Stimulated activated CD4-positive, alpha-beta T cell treated with anti-CD3 and anti-CD28 coated beads, Interleukin-12 subunit alpha, Interleukin-12 subunit beta, amount 100 ng/mL, for 24 hours (primary cell): ENCODE results near the gene DNMT3L.
"Not testable (repeated sequence)": the region's sequence is repeated elsewhere in the genome, so short reads cannot be mapped to it uniquely, and the experiment has no call there.

Source experiments
- DNase-seq, 2 experiments: peaks; one replicate each; pipeline ENCODE4 v3.0.0-alpha.2; 2020; ENCODE audit warnings: low read depth in 2 of 2

Gene DNMT3L

DNA sequence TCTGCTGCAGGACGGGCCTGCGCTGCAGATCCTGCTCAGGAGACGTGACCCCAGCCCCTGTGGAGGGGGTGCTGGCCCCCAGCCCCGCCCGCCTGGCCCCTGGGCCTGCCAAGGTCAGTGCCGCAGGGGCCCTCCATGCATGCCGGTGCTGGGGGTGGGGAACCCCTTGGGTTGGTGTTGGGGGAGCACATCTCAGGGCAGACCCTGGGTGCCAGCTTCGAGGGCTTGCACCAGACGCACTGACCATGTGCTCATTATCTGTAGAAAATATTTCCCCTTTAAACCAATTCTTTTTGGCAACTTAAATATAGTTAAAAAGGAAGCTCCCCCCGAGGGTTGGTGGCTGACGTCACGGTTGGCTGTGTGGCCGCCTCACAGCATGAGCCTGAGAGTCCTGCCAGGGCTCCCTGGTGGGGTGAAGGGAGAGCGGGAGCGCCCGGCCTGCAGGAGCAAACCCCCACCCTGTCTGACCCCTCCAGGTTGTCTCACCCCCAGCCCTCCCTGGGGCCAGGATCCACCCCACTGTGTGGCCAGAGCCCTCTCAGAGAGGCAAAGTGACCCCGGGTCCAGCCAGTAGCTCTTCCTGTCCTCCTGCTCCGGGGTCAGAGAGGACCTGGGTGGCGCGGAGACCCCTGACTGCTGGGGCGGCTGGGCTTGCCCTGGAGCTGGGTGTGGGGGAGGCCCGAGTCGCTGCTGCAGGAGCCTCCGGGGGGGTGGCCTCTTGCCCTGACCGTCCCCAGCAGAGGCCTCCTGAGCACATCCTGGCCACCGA is 32.9 kb upstream of the DNMT3L start:
- DNase-seq = no peak

DNA sequence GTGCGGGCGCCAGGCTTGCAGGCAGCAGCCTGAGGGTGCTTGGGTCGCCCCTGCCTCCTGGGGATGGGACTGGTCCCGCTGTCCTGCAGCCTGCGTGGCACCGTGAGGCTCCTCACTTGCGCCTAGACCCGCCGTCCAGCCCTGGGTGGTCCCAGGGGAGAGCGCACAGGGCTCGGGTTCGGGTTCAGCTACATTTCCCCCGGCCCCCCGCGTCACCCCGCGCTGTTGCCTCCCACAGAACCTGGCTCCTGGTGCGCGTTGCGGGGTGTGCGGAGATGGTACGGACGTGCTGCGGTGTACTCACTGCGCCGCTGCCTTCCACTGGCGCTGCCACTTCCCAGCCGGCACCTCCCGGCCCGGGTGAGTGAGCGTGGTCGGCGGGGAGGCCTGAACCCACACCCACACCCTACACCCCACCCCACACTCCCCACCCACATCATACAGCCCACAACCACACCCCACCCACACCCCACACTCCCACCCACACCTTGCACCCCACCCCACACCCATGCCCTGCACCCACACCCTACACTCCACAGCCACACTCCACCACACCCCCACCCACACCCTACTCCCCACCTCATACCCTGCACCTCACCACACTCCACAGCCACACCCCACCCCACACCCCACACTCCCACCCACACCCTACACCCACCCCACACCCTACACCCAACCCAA is 32.0 kb upstream of the DNMT3L start:
- DNase-seq = no peak

DNA sequence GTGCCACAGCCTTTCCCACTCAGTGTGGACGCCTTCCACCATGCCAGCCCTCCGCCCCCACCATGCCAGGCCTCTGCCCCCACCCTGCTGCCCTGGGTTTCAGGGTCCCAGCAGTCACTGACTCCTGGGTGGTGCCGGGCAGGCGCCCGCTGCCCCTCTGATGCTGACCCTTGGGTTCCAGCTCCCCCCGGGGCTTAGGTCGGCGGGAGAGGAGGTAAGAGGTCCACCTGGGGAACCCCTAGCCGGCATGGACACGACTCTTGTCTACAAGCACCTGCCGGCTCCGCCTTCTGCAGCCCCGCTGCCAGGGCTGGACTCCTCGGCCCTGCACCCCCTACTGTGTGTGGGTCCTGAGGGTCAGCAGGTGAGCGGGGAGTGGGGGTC is 31.1 kb upstream of the DNMT3L start:
- DNase-seq = no peak

DNA sequence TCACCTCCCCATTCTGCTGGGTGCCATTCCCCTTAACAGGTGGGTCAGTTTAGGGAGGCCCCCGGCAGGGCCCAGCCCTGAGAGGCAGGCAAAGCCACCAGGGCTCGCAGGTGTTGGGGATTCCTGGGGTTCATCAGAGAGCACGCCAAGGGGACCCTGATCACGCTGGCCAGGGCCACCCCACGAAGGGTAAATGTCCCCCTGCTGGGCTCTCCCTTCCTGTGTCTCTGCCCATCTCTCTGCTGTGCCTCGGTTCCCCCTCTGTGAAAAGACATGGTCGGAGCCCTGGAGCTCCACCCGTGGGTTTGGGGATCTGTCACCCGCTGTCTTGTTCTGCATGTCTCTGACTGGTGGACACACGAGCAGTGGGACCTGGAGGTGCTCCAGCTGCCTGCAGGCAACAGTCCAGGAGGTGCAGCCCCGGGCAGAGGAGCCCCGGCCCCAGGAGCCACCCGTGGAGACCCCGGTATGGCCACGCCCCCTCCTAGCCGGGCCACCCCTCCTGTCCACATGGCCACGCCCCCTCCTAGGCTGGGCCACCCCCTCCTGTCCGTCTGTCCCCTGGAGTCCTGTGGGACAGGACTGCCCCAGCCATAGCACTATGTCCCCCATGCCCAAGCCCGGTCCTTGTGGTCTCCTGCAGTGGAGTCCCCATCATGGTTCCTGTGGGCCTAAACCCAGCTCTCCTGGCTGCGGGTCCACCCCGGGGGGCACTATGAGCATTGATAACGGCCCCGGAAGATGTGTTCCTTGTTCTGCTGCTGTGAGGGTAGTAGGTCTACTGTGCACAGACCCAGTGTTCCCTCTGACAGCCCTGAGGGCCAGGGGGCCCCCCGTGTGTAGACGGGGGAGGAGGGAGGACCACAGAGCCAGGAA is 30.5 kb upstream of the DNMT3L start:
- no peak for DNase-seq

DNA sequence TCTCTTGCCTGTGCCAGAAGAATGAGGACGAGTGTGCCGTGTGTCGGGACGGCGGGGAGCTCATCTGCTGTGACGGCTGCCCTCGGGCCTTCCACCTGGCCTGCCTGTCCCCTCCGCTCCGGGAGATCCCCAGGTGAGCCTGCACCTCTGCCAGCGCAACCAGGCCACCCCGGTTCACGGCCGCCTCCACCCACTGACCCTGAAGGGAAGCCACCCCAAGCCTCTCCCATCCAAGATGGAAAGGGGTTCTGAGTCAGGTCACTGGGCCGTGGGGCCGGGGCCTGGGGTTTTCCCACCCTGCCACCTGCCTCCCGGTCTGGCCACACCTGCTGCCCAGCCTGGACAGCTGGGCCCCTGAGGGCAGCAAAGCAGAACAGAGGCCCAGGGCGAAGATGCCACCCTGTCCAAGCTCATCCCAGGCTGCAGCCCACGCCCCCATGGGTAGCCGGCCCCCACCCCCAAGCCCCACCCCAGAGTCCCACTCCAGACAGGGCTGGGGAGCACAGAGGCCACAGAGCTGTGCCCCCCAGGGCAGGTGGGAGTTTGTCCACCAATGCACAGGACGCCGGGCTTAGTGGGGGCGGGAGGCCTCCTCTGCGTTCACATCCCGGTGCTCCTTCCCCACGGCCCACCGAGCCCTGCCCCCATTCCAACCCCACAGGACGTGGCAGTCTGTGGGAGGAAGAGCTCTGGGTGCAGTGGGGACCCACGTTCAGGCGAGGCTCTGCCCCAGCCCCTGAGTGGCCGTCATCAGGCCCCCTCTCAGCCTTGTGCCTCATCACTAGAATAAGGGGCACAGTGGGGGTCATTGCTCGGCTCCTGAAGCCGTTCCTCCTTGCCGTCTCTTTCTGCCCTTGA is 29.6 kb upstream of the DNMT3L start:
- no peak for DNase-seq

DNA sequence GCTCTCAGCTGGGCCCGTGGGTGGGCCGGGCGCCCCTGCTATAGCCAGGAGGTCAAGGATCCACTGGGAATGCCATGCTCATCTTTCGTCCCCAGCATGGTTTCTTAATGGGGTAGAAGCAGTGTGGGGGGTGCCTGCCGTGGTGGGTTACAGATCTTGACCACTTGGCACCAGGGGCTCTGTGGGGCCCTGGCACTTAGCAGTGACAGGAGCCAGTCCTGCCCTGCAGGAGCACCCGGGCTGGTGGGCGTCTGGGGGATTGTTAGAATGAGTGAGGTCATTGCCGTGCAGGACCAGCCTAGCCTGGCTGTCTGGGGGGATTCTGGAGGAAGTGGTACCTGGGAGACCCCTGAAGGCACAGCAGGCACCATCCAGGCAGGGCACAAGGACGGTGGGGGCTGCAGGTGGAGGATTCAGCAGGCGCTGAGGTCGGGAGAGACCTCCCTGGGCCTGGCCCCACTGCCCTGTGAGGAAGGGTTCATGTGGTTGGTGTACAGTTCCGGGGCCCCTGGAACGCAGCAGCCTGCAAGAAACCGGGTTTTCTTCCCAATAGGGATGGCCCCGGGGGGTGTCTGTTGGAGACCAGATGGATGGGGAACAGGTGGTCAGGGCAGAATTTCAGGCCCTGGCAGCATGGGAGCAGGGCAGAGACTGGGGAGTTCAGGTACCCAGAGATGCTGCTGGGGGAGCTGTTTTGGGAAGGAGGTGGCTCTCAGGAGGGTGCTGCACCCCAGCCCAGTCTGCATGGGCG is 28.8 kb upstream of the DNMT3L start:
- DNase-seq = no peak

DNA sequence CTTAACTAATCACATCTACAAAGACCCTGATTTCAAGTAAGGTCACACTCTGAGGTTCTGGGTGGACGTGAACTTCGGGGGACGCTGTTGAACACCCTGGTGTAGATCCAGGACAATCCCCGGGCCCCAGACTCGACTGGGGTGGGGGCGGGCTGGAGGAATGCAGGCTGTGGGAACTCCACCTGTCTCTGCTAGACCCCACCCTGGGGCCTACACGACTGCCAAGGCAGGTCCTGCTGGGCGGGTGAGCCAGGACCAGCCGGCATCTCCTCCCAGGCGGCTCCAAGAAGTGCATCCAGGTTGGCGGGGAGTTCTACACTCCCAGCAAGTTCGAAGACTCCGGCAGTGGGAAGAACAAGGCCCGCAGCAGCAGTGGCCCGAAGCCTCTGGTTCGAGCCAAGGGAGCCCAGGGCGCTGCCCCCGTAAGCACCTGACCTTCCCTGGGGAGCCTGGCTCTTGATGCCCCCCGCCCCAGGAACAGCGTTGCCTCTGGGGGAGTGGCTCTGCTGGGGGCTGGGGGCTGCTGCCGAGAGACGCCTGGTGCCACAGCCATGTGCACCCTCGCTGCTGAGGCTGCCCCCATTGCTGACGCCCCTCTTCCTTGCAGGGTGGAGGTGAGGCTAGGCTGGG is 27.8 kb upstream of the DNMT3L start:
- no peak for DNase-seq

DNA sequence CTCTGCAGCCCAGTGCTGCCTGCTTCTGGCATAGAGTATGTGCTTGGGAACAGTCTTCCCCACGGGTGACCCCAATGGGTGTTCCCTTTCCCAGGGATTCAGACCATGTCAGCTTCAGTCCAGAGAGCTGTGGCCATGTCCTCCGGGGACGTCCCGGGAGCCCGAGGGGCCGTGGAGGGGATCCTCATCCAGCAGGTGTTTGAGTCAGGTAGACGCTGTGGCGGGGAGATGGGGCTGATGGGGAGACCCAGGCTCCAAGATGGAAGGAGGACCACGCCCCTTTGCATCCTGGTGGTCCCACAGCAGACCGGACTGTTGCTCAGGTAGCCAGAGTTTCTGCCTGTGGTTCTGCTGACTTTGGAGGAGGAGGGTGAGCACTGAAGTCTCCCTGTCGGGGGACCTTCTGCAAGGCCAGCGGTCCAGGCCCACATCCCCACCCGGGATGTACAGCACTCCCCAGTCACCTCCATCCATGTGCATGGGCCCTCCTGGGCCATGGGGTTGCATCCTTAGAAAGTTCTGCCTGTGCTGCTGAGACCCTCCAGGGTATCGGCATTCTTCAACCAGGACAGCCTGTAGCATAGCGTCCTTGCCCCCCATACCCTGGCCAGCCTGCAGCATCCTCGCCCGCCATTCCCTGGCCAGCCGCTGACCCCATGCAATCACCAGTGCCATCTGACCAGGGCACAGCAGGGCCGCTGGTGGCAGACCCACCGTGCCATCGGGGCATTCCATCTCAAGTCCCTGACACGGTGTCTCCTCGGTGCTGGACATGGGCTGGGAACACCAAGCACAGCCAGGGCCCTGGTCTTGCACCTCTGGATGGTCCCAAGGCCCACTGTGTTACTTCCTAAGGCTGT is 26.8 kb upstream of the DNMT3L start:
- no peak for DNase-seq

DNA sequence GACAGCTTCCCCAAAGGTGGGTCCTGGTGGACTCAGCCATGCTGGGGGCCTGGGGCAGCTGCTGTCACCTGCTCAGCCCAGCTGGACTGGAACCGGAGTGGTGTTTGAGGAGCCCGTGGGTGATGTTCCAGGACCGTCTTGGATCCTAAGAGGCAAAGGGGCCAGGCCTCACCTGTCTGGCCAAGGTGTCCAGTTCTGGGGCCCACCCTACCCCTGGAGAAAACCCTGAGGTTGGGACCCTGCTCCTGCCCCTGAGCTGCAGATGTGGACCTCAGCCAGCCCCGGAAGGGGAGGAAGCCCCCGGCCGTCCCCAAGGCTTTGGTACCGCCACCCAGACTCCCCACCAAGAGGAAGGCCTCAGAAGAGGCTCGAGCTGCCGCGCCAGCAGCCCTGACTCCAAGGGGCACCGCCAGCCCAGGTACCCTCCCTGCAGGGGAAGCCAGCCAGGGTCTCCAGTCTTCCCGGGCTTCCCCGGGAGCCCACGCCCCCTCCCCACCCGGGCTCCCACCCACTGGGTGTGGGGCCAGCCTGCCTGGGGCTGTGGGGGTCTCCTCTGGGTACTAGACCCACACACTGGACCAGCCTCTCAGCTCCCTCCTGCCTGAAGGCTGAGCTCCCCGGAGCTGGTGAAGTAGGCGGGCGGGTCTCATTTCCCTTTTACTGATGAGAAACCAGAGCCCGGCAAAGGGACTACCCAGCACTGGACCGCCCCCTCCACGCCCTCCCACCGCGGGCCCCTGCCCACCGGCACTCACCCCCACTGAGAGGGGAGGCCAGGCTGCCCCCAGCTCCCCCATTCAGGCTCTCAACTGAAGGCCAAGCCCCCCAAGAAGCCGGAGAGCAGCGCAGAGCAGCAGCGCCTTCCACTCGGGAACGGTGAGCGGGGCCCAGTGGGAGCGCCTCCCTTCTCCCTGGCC is 25.3 kb upstream of the DNMT3L start:
- no peak for DNase-seq

DNA sequence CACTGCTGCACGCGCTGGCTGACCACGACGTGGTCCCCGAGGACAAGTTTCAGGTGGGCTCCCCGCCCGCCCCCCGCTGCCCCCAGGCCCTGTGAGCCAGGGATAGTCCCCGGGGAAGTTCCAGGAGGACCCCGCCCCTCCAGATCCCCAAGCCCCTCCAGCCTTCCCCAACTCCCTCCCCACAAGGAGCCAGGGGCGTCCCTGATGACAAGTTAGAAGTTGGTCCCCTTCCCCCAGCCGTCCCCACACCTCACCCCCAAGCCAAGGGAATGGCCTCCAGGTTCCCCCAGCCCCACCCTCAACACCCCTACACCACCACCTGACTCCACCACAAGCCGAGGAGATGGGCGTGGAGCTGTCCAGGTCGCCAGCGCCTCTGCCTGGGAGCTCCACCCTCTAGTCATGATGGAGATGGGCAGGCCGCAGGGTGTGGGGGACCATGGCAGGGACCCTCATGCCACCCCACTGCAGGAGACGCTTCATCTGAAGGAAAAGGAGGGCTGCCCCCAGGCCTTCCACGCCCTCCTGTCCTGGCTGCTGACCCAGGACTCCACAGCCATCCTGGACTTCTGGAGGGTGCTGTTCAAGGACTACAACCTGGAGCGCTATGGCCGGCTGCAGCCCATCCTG is 24.5 kb upstream of the DNMT3L start:
- no peak for DNase-seq

DNA sequence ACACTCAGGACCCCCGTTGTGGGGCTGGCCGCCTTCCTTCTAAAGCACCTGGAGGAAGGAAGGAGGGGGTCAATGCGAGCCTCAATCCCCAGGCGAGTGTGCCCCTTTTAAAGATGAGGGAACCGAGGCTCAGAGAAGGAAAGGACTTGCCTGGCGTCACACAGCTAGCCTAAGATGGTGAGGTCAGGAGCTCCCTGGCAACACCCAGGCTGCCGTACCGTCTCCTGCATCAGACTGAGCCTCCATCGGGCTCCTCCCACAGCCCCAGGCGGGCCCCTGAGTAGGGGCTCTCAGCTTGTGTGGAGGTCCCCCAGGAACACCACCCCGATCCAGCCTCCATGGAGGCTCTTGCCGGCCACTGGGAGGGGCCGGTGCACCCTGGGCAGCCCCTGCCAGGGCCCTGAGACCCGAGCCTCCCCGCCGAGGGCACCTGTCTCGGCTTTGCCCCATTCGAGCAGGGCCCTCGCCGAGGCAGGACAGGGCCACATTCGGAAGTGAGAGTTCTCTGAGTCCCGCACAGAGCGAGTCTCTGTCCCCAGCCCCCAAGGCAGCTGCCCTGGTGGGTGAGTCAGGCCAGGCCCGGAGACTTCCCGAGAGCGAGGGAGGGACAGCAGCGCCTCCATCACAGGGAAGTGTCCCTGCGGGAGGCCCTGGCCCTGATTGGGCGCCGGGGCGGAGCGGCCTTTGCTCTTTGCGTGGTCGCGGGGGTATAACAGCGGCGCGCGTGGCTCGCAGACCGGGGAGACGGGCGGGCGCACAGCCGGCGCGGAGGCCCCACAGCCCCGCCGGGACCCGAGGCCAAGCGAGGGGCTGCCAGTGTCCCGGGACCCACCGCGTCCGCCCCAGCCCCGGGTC is 23.7 kb upstream of the DNMT3L start, which contains the start of gene AIRE:
AIRE (plus strand) TSS at position 739 of the 855 bp plus-strand sequence. CDS start 131 bp downstream, outside the sequence.
- no peak for DNase-seq

DNA sequence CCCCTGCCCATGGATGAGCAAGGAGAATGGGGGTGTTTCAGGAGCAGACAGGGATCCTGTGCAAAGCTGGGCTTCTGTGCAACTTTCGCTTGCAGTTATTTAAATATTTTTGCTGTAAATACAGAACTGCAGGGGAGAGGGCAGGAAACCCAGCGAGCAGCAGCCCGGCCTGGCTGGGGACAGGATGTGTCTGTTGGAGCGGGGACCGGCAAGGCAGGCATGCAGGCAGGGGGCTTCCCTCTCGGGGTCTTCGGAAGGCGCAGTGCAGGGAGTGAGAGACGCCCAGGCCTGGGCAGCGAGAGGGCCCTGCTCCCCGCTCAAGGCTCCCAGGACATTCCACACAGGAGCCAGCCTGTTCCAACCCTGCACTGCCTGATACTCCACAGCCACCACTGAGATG is 22.3 kb upstream of the DNMT3L start:
- no peak for DNase-seq

DNA sequence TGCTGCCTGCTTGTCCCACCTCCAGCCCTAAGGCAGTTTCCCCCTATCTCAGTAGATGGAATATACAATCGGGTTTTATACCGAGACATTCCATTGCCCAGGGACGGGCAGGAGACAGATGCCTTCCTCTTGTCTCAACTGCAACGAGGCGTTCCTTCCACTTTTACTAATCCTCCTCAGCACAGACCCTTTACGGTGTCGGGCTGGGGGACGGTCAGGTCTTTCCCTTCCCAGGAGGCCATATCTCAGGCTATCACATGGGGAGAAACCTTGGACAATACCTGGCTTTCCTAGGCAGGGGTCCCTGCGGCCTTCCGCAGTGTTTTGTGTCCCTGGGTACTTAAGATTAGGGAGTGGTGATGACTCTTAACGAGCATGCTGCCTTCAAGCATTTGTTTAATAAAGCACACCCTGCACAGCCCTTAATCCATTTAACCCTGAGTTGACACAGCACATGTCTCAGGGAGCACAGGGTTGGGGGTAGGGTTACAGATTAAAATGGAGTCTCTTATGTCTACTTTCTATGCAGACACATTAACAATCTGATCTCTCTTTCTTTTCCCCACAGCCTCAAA is 21.6 kb upstream of the DNMT3L start:
- DNase-seq = not testable (repeated sequence)

DNA sequence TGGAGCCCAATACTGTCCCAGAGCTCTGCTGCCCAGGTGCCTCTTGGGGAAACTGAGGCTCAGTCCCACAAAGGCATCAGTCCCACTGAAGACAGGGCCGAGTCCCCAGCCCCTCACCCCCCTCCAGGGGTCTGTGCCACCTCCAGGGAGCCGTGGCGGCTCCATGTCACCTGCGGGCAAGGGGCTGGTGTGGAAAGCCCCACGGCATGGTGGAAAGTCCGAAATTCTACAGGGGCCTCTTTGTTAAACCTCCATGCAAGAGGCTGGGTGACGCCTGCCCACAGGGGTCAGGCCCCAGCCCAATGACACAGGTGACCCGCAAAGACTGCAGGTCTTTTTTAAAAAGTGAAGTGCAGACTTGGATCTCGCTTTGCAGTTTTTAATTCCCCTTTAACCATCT is 20.7 kb upstream of the DNMT3L start:
- no peak for DNase-seq

DNA sequence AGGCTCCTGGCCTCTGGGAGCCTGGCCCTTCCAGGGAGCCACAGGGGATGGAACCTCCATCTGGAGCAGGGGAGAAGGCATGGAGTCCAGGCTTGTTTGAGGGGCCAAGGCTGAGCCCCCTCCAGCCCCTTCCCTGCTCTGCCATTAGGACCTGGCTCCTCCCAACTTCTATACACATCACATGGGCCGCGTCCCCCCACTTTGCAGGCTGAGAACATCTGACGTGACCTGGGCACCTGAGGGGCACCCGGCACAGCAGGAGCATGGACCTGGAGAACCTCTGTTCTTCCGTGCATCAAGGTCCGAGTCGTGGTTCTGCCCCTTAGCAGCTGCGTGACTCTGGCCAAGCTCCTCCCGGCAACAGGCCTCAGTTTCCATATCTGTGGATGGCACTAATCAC is 20.1 kb upstream of the DNMT3L start:
- DNase-seq = no peak
